B cell (primary cell): ENCODE measurements around the gene EML1. TPM values are rescaled to one million over a fixed set of nuclear protein-coding genes. Genes with fewer than 3 reads are reported as not detected.

Experiments used
- ATAC-seq: fragments of 200-7000 bp; cut with Tn5 transposase; one replicate; pipeline ENCODE4 v1.10.0; 2021; ENCODE audit warnings: low read depth, mild to moderate bottlenecking, moderate number of reproducible peaks, moderate library complexity
- CTCF ChIA-PET: fragments of 350-600 bp; sonication (Branson Sonifier 250); formaldehyde crosslinking; loops from one replicate; lab custom pipeline; 2021; ENCODE audit warnings: antibody characterized with exemption, inconsistent platforms; lab: Charles Lee
- POLR2A ChIA-PET: fragments of 350-600 bp; sonication (Branson Sonifier 250); formaldehyde crosslinking; loops from one replicate; lab custom pipeline; 2021; ENCODE audit warnings: antibody characterized with exemption; lab: Charles Lee
- DNase-seq: peaks from one replicate; pipeline ENCODE4 v3.0.0; 2013
- H2AFZ ChIP-seq: 2 replicates; pipeline ENCODE4 v1.6.1; 2012; ENCODE audit warnings: mild to moderate bottlenecking, low read depth, low read length; ENCODE audit not compliant: insufficient read depth, poor library complexity, severe bottlenecking
- H3K27ac ChIP-seq, 2 donors: 1 replicate in 1 of 2; 2 replicates in 1 of 2; pipeline ENCODE4 v1.5.1; 2012 to 2013; ENCODE audit warnings: low read length in 2 of 2, mild to moderate bottlenecking in 2 of 2, moderate library complexity in 1 of 2
- H3K27me3 ChIP-seq, 4 experiments: fragments of 200-600 bp in 1 of 4; sonication (generic) in 1 of 4; replicated peaks in 1 of 4; 1 replicate in 2 of 4; 2 replicates in 2 of 4; pipeline versions ENCODE4 v1.6.1 to v1.7.0; 2013 to 2016; ENCODE audit warnings: low read length in 3 of 4, mild to moderate bottlenecking in 2 of 4, mixed read lengths in 1 of 4, moderate library complexity in 1 of 4; ENCODE audit not compliant: insufficient read depth in 4 of 4, control insufficient read depth in 3 of 4; ENCODE audit errors: control extremely low read depth in 1 of 4
- H3K36me3 ChIP-seq, 2 experiments: replicated peaks in 1 of 2; 1 replicate in 1 of 2; 2 replicates in 1 of 2; pipeline versions ENCODE4 v1.6.1 to v1.7.1; 2013; ENCODE audit warnings: low read length in 1 of 2; ENCODE audit not compliant: insufficient read depth in 2 of 2, control insufficient read depth in 1 of 2; ENCODE audit errors: control extremely low read depth in 1 of 2, extremely low read depth in 1 of 2
- H3K4me1 ChIP-seq, 2 donors: fragments of 200-600 bp in 1 of 2; sonication (generic) in 1 of 2; 1 replicate in 1 of 2; 2 replicates in 1 of 2; pipeline versions ENCODE4 v1.5.1 to v1.6.1; 2013 to 2017; ENCODE audit warnings: low read length in 2 of 2; ENCODE audit not compliant: control insufficient read depth in 2 of 2, insufficient read depth in 2 of 2
- H3K4me2 ChIP-seq: replicated peaks from 2 replicates; pipeline ENCODE3; 2012; ENCODE audit warnings: mild to moderate bottlenecking, low read depth, low read length; ENCODE audit not compliant: poor library complexity, severe bottlenecking
- H3K4me3 ChIP-seq, 5 experiments: fragments of 200-600 bp in 1 of 5; sonication (generic) in 1 of 5; 1 replicate in 3 of 5; 2 replicates in 2 of 5; pipeline versions ENCODE4 v1.5.1 to v1.7.0; 2011 to 2016; ENCODE audit warnings: low read length in 4 of 5, mild to moderate bottlenecking in 4 of 5, low read depth in 2 of 5, control low read depth in 1 of 5, moderate library complexity in 1 of 5; ENCODE audit not compliant: insufficient read depth in 1 of 5; ENCODE audit errors: control extremely low read depth in 1 of 5, extremely low read depth in 1 of 5
- H3K79me2 ChIP-seq: fragments of 200-600 bp; sonication (generic); one replicate; pipeline ENCODE4 v1.6.0; 2016; ENCODE audit warnings: low read length; ENCODE audit not compliant: control insufficient read depth, insufficient read depth
- H3K9ac ChIP-seq: fragments of 200-600 bp; sonication (generic); 2 replicates; pipeline ENCODE4 v1.6.1; 2017; ENCODE audit warnings: mild to moderate bottlenecking, low read length, moderate library complexity
- H3K9me3 ChIP-seq, 3 donors: one replicate each; pipeline versions ENCODE4 v1.6.1 to v1.7.1; 2013; ENCODE audit warnings: low read length in 2 of 3; ENCODE audit not compliant: control insufficient read depth in 2 of 3, insufficient read depth in 1 of 3; ENCODE audit errors: control extremely low read depth in 1 of 3
- H4K20me1 ChIP-seq: 2 replicates; pipeline ENCODE4 v1.6.0; 2012; ENCODE audit warnings: mild to moderate bottlenecking, low read length; ENCODE audit not compliant: insufficient read depth, control insufficient read depth, poor library complexity, severe bottlenecking
- H3K27ac Mint-ChIP-seq: one replicate; pipeline ENCODE4 v1.8.0; 2021; ENCODE audit warnings: mixed read lengths
- H3K27me3 Mint-ChIP-seq: one replicate; pipeline ENCODE4 v1.8.0; 2021; ENCODE audit warnings: mixed read lengths
- H3K4me1 Mint-ChIP-seq: one replicate; pipeline ENCODE4 v1.8.0; 2021; ENCODE audit warnings: mixed read lengths
- H3K4me3 Mint-ChIP-seq: one replicate; pipeline ENCODE4 v1.8.0; 2021; ENCODE audit warnings: mixed read lengths
- H3K9me3 Mint-ChIP-seq: one replicate; pipeline ENCODE4 v1.8.0; 2022; ENCODE audit warnings: mixed read lengths; ENCODE audit not compliant: insufficient read depth
- EZH2 ChIP-seq: IDR thresholded peaks from 2 replicates; pipeline ENCODE4 v1.6.1; 2012; ENCODE audit warnings: borderline replicate concordance, low read depth, mild to moderate bottlenecking, moderate library complexity, low read length; ENCODE audit not compliant: insufficient read depth, poor library complexity, severe bottlenecking
- WGBS: methylation state at CpG from one replicate; pipeline ENCODE4 v1.1.5; 2013; ENCODE audit warnings: missing lambda C conversion rate; ENCODE audit not compliant: insufficient coverage; 5-methylcytosine and 5-hydroxymethylcytosine counted together
- intact Hi-C: fragments of 100-400 bp; cut with micrococcal nuclease; formaldehyde crosslinking; loops from one replicate; pipeline ENCODE4 v1.10.0; 2022
- polyA plus RNA-seq: library from polyadenylated mRNA; depleted of rRNA; stranded (reverse); fragments of >200 nt; gene quantifications from 2 replicates; pipeline ENCODE4 v1.2.3, GENCODE V29; 2012
- total RNA-seq, 2 donors: library from RNA; stranded (reverse); fragments of 120-200 nt in 1 of 2; gene quantifications; 1 replicate in 1 of 2; 2 replicates in 1 of 2; pipeline versions ENCODE4 v1.2.3 to v1.2.4, GENCODE V29; 2013 to 2022
- TF ChIP-seq, protein P1 (sequence below): fragments of 200-600 bp; IDR thresholded peaks from one replicate; pipeline ENCODE4 v1.8.0; 2022; ENCODE audit warnings: antibody characterized with exemption, mild to moderate bottlenecking

Gene EML1
- total and polyA plus RNA-seq, 2 donors (not counting 1 experiment from before 2014, with no cell fraction given) = not detected

DNA sequence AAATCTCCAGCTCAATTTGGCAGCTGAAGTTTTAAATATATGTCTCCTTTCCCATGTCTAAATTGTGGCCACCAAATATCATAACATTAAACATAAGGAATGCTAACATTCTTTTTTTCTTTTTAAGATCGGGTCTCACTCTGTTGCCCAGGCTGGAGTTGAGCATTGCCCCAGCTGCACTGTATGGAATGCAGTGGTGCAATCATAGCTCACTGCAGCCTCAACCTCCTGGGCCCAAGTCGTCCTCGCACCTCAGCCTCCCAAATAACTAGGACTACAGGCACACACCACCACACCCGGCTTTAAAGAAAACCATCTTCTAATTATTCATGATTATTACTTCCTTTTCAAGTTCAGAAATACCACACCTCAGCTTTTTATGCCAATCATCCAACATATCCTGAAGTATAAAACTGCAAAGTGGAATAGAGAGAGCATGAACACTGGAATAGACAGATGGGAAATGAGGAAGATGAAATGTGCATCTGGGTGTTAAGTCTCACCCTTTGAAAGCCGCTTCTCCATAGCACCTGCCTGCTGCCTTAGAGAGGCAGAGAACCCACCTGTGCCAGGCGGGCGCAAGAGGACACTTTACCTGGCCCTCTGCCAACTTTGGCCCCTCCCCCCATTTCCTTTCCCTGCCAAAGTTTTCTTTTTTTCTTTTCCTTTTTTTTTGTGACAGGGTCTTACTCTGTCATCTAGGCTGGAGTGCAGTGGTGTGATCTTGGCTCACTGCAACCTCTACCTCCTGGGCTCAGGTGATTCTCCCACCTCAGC is 2.8 kb upstream of the EML1 start:
- H3K27ac Mint-ChIP-seq = no peak overlapping the region
- Histone ChIP-seq H3K4me1 (peaks cover 3 to 7% of the 10 kb centered on the region in 2 donors), H3K9me3 (peaks cover 0 to 3% (median 0%) of the 10 kb centered on the region in 3 donors), H2AFZ (no peak overlapping the region), H3K4me3 (no peak overlapping the region), H3K79me2 (no peaks in the 10 kb centered on the region), H3K27ac (no peak overlapping the region), H3K9ac (no peak overlapping the region), H3K36me3 (no peaks in the 10 kb centered on the region), H3K4me2 (no peak overlapping the region), H3K27me3 (peaks cover 3 to 20% (median 12%) of the 10 kb centered on the region in 4 experiments), H4K20me1 (no peaks in the 10 kb centered on the region)
- POLR2A ChIA-PET = no interaction called here
- no peak for DNase-seq
- no peak overlapping the region for H3K4me3 Mint-ChIP-seq
- WGBS = 89% methylated on average over 3 of the region's 7 CpGs
- no peak for TF ChIP-seq EZH2
- TF ChIP-seq, protein P1, sequence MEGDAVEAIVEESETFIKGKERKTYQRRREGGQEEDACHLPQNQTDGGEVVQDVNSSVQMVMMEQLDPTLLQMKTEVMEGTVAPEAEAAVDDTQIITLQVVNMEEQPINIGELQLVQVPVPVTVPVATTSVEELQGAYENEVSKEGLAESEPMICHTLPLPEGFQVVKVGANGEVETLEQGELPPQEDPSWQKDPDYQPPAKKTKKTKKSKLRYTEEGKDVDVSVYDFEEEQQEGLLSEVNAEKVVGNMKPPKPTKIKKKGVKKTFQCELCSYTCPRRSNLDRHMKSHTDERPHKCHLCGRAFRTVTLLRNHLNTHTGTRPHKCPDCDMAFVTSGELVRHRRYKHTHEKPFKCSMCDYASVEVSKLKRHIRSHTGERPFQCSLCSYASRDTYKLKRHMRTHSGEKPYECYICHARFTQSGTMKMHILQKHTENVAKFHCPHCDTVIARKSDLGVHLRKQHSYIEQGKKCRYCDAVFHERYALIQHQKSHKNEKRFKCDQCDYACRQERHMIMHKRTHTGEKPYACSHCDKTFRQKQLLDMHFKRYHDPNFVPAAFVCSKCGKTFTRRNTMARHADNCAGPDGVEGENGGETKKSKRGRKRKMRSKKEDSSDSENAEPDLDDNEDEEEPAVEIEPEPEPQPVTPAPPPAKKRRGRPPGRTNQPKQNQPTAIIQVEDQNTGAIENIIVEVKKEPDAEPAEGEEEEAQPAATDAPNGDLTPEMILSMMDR = no peak
- intact Hi-C loops = no loop called here
- CTCF ChIA-PET = no interaction called here
- H3K9me3 Mint-ChIP-seq = no peaks in the 10 kb centered on the region
- H3K4me1 Mint-ChIP-seq = peaks cover 6% of the 10 kb centered on the region
- ATAC-seq = no peak
- H3K27me3 Mint-ChIP-seq = peaks cover 43% of the 10 kb centered on the region

DNA sequence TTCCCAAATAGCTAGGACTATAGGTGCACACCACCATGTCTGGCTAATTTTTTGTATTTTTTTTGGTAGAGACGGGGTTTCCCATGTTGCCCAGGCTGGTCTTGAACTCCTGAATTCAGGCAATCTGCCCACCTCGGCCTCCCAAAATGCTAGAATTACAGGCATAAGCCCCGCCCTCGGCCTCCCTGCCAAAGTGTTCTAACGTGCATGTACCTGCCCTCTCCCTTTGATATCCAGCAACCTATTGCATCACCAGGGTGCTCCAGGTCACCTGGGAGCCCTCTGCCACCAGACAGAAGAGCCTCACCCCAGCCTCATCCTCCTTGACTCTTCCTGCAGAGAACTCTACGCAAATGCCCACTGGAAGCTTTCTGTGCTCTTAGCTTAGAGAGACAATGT is 2.2 kb upstream of the EML1 start:
- TF ChIP-seq EZH2 = no peak
- CTCF ChIA-PET = no interaction called here
- POLR2A ChIA-PET = no interaction called here
- H3K9ac ChIP-seq = no peak overlapping the region
- no peaks in the 10 kb centered on the region for H3K36me3 ChIP-seq
- H3K27me3 Mint-ChIP-seq = peaks cover 48% of the 10 kb centered on the region
- ATAC-seq = no peak
- H3K27me3 ChIP-seq = peaks cover 5 to 26% (median 17%) of the 10 kb centered on the region in 4 experiments
- DNase-seq = no peak
- peaks cover 3 to 7% of the 10 kb centered on the region in 2 donors for H3K4me1 ChIP-seq
- H2AFZ ChIP-seq = no peak overlapping the region
- WGBS = 89% methylated on average over 6 of the region's 6 CpGs
- H3K4me2 ChIP-seq = no peak overlapping the region
- peaks cover 0 to 3% (median 0%) of the 10 kb centered on the region in 3 donors for H3K9me3 ChIP-seq
- no peak overlapping the region for H3K27ac ChIP-seq
- H3K4me1 Mint-ChIP-seq = peaks cover 6% of the 10 kb centered on the region
- H3K27ac Mint-ChIP-seq = no peak overlapping the region
- H3K9me3 Mint-ChIP-seq = no peaks in the 10 kb centered on the region
- no peaks in the 10 kb centered on the region for H4K20me1 ChIP-seq
- no peak overlapping the region for H3K4me3 ChIP-seq
- no peaks in the 10 kb centered on the region for H3K79me2 ChIP-seq
- H3K4me3 Mint-ChIP-seq = no peak overlapping the region
- intact Hi-C loops = no loop called here
